GM11168 (cell line): ENCODE data around the gene CFL1.

Experiments
- in situ Hi-C: fragments of 300-500 bp; cut with MboI; formaldehyde crosslinking; loops from one replicate; pipeline ENCODE4 v1.12.0; 2022; ENCODE audit warnings: low sequenced_read_pairs; ENCODE audit not compliant: unreplicated experiment

CFL1 gene

DNA sequence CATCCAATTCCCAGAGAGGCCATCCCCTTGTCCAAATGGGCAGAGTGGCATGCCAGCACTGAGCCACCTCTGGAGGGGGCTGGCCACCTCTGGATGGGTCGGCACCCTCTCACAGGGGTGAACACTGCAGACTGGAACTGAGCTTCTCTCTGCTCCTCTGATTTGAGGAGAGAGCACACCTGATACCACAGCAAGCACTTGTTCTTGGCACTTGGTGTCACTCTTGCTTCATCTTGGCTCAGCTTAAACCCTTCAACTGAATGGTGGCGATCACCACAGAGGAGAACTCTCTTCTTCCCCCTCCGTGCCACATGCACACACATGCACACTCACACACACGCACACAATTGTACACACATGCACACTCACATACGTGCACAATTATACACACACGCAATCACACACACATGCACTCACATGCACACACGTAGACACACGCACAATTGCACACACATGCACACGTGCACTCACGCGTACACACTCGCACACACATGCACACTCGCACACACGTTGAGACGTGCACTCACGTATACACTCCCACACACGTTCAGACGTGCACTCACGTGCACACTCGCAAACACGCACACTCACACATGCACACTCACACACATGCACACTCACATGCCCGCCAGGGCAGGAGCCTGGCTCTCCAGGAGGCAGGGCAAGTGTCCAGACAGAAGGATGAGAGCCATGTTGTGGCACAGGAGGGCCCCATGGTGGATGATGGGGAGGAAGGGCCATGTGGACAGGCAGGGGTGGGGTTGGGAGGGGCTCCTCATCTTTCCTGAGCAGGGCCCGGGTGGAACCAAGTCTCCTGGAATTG, 47.7 kb downstream of the CFL1 start:
- in situ Hi-C loops: no loop called here

- in situ Hi-C loops: no loop called here
These were observed 48.5 kb downstream of the CFL1 start for GRCh38 chr11:65809496-65809895.

DNA sequence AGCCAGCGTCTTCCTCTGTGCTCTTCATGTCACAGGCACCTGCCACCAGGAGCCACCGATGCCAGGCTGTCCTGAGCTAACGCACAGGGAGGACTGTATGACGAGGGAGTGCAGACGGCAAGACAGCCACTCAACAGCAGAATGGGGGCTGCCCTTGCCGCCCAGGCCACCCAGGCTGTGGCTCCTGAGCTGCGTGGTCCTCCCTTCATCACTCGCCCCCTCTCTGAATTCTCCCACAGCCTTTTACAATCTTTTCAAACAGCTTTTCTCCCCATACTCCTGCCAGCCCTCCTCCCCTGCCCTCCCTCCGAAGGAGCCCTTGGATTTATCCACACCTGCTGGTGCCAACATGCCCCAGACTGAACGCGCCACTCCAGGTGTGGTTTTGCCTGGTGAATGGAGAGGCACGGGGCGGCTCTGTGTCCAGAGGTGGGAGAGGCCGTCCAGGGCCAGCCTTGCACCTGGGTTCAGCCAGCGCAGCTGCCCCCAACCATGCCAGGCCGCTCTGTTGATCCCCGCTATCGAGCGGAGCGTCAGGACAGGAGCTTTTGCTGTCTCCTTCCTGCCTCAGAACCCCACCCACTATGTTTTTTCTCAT, 49.1 kb downstream of the CFL1 start:
- in situ Hi-C loops: no loop called here

- in situ Hi-C loops: no loop called here
These were observed 51.0 kb downstream of the CFL1 start for GRCh38 chr11:65806979-65807378.
